ENCODE results near the gene SPINDOC.

The SPINDOC gene

DNA sequence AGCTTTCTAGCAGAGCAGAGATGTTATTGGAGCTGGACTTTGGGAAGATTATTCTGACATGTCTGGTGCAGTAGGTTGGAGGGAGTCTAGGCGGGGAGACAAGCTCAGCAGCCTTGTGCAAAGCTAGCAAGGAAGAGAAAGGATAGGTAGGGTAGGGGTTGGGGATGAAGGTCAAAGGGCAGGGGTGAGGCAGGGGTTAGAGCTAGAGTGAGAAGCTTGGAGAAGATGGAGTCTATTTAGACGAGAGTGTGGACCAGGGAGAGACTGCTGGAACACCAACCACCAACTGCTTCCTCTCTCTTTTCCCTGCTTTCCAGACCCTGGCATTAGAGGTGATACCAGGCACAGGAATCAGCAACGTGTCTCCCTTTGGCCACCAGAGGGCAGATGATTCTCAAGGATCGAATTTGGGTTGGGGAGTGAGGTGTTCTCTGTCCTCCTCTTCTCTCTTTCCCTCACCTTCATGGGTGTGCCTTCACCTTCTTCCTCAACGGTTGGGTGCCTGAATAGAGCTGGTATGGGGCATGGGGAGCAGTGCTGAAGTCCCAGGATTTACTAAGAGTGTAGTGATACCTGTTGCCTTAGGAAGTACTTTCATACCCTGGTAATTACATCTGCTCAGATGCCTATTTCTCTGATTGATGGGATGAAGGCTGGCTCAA lies 23.9 kb downstream of the SPINDOC start:
- TF ChIP-seq ZBTB7A (IDR thresholded peaks at IDR 0.05; ENCODE audit: low read depth) (no peak), RAD21 (IDR thresholded peaks at IDR 0.05; ENCODE audit: low read depth) (peak; percentile 92)

DNA sequence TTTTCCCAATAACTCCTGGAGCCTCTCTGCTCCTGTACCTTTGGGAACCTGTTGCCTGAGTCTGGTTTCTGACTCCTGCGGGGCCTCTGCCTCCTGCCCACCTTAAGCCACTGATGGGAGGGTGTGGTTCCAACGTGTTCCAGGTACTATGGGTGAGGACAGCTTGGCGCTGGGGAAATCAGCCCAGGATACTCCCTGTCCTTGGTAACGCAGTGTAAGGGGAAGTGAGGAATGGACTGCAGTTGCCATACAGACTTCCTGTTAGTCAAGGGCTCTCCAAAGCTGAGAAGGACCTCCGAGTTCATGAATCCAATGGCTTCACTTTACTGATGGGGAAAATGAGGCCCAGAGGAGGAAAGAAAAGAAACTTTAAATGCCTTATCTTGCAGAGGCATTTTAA lies 24.5 kb downstream of the SPINDOC start:
- no peak for TF ChIP-seq TAF1 (IDR thresholded peaks at IDR 0.05; ENCODE audit: low read depth)
- TF ChIP-seq CREB1 (IDR thresholded peaks at IDR 0.05; ENCODE audit: low read depth) = no peak
- no peak for TF ChIP-seq TCF12 (IDR thresholded peaks at IDR 0.05; ENCODE audit: low read depth)
- TF ChIP-seq TEAD4 (IDR thresholded peaks at IDR 0.05) = no peak
- no peak for TF ChIP-seq RAD21 (IDR thresholded peaks at IDR 0.05; ENCODE audit: low read depth)
- no peak for TF ChIP-seq FOXM1 (IDR thresholded peaks at IDR 0.05; ENCODE audit: borderline replicate concordance, low read depth)
- TF ChIP-seq EP300 (IDR thresholded peaks at IDR 0.05; ENCODE audit: borderline replicate concordance) = no peak
- TF ChIP-seq, protein P1, sequence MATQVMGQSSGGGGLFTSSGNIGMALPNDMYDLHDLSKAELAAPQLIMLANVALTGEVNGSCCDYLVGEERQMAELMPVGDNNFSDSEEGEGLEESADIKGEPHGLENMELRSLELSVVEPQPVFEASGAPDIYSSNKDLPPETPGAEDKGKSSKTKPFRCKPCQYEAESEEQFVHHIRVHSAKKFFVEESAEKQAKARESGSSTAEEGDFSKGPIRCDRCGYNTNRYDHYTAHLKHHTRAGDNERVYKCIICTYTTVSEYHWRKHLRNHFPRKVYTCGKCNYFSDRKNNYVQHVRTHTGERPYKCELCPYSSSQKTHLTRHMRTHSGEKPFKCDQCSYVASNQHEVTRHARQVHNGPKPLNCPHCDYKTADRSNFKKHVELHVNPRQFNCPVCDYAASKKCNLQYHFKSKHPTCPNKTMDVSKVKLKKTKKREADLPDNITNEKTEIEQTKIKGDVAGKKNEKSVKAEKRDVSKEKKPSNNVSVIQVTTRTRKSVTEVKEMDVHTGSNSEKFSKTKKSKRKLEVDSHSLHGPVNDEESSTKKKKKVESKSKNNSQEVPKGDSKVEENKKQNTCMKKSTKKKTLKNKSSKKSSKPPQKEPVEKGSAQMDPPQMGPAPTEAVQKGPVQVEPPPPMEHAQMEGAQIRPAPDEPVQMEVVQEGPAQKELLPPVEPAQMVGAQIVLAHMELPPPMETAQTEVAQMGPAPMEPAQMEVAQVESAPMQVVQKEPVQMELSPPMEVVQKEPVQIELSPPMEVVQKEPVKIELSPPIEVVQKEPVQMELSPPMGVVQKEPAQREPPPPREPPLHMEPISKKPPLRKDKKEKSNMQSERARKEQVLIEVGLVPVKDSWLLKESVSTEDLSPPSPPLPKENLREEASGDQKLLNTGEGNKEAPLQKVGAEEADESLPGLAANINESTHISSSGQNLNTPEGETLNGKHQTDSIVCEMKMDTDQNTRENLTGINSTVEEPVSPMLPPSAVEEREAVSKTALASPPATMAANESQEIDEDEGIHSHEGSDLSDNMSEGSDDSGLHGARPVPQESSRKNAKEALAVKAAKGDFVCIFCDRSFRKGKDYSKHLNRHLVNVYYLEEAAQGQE (IDR thresholded peaks at IDR 0.05; ENCODE audit: low read depth) = no peak
- TF ChIP-seq CEBPB (IDR thresholded peaks at IDR 0.05) = no peak

DNA sequence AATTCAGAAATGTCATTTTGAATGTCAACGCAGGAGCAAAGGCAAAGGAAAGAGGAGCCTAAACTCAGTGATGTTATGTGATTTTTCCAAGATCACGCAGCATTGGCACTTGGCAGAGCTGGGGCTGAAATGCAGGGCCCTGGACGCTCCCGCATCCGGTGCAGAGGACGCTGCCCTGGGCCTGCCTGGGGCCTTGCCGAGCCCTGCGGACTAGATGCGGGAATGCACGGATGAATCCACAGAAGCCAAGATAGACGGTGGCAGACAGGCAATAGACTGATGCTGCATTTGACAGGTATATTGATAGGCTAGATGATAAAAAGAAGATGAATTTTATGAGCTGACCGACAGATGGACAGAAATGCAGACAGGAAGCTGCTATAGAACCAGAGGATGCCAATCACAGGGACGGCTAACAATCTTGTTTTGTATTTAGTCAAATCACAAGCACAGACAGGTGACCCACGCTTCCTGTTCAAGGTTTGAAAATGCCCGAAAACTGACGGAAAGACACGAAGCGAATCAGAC lies 25.0 kb downstream of the SPINDOC start:
- TF ChIP-seq EP300 (IDR thresholded peaks at IDR 0.05; ENCODE audit: borderline replicate concordance) (no peak), TAF1 (IDR thresholded peaks at IDR 0.05; ENCODE audit: low read depth) (no peak), TCF12 (IDR thresholded peaks at IDR 0.05; ENCODE audit: low read depth) (no peak), ZBTB7A (IDR thresholded peaks at IDR 0.05; ENCODE audit: low read depth) (no peak), CEBPB (IDR thresholded peaks at IDR 0.05) (no peak), RAD21 (IDR thresholded peaks at IDR 0.05; ENCODE audit: low read depth) (no peak), CREB1 (IDR thresholded peaks at IDR 0.05; ENCODE audit: low read depth) (no peak), YY1 (IDR thresholded peaks at IDR 0.05; ENCODE audit: low read depth) (no peak), FOXM1 (IDR thresholded peaks at IDR 0.05; ENCODE audit: borderline replicate concordance, low read depth) (no peak), TEAD4 (IDR thresholded peaks at IDR 0.05) (no peak), EGR1 (IDR thresholded peaks at IDR 0.05) (no peak), NFIC (IDR thresholded peaks at IDR 0.05) (no peak)
- TF ChIP-seq, protein P2, sequence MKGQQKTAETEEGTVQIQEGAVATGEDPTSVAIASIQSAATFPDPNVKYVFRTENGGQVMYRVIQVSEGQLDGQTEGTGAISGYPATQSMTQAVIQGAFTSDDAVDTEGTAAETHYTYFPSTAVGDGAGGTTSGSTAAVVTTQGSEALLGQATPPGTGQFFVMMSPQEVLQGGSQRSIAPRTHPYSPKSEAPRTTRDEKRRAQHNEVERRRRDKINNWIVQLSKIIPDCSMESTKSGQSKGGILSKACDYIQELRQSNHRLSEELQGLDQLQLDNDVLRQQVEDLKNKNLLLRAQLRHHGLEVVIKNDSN (IDR thresholded peaks at IDR 0.05) = no peak
- TF ChIP-seq, protein P1 (IDR thresholded peaks at IDR 0.05; ENCODE audit: low read depth) = no peak
- TF ChIP-seq, protein P3, sequence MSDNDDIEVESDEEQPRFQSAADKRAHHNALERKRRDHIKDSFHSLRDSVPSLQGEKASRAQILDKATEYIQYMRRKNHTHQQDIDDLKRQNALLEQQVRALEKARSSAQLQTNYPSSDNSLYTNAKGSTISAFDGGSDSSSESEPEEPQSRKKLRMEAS (IDR thresholded peaks at IDR 0.05) = no peak

DNA sequence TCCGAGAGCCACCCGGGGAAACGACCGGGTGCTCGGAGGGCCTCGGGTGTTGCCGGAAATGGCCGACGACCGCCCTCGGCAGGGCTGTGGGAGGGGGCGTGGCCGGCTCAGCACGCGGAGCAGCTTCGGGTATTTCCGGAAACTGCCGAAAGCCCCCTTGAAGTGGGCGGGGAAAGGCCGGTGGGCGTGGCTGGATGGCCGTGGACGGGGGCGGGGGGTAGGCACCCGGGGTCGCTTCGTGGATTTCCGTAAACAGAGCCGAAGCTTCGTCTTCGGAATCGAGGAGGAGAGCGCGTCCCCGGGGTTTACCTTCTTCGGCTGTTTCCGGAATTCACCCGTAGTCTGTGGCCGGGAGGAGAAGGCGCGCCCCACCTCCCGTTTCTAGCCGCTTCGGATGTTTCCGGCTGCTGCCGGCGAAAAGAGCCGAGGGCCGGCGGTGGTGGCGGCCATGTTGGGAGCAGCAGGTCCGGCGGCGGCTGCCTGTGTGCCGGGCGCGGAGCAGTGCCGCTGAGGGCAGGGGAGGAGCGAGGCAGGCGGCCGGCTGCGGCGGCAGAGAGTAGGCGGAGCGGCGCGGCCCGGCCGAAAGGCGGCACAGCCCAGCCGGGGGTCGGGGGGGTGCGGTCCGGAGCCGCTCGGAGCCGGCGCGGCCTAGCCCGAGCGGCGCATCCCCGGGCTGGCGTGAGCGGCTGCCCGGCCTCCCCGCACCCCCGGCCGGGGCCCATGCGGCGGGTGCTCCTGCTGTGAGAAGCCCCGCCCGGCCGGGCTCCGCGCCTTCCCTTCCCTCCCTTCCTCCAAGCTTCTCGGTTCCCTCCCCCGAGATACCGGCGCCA lies 25.6 kb downstream of the SPINDOC start, which contains the start of gene MARK2:
Gene MARK2, plus strand, starts transcription at position 433 of the 830 bp plus-strand sequence. Its CDS starts 397 bp downstream, at position 830.
- TF ChIP-seq EP300 (IDR thresholded peaks at IDR 0.05; ENCODE audit: borderline replicate concordance) (no peak), CEBPB (IDR thresholded peaks at IDR 0.05) (no peak), CREB1 (IDR thresholded peaks at IDR 0.05; ENCODE audit: low read depth) (no peak), ZBTB7A (IDR thresholded peaks at IDR 0.05; ENCODE audit: low read depth) (no peak), EGR1 (IDR thresholded peaks at IDR 0.05) (no peak), RAD21 (IDR thresholded peaks at IDR 0.05; ENCODE audit: low read depth) (no peak), TCF12 (IDR thresholded peaks at IDR 0.05; ENCODE audit: low read depth) (no peak), YY1 (IDR thresholded peaks at IDR 0.05; ENCODE audit: low read depth) (peak; percentile 90), NFIC (IDR thresholded peaks at IDR 0.05) (no peak), FOXM1 (IDR thresholded peaks at IDR 0.05; ENCODE audit: borderline replicate concordance, low read depth) (no peak), TAF1 (IDR thresholded peaks at IDR 0.05; ENCODE audit: low read depth) (peak; percentile 39; the same call in 1 of the 2 replicates), TEAD4 (IDR thresholded peaks at IDR 0.05) (no peak)
- TF ChIP-seq, protein P3 (IDR thresholded peaks at IDR 0.05) = peak; percentile 46
- TF ChIP-seq, protein P2 (IDR thresholded peaks at IDR 0.05) = no peak
- TF ChIP-seq, protein P1 (IDR thresholded peaks at IDR 0.05; ENCODE audit: low read depth) = no peak
